H7 (cell line): Measurements from ENCODE around the gene PSMD2. TPM values are rescaled to one million over a fixed set of nuclear protein-coding genes. Genes with fewer than 3 reads are reported as not detected.

ENCODE experiments used
- DNase-seq: peaks from one replicate; pipeline ENCODE4 v3.0.0; 2012
- H3K27me3 ChIP-seq: 2 replicates; pipeline ENCODE4 v1.6.0; 2011; ENCODE audit warnings: mild to moderate bottlenecking, low read length; ENCODE audit not compliant: control insufficient read depth, insufficient read depth
- H3K36me3 ChIP-seq: replicated peaks from 2 replicates; pipeline ENCODE4 v1.5.1; 2011; ENCODE audit warnings: low read length; ENCODE audit not compliant: control insufficient read depth, insufficient read depth
- H3K4me3 ChIP-seq: 2 replicates; pipeline ENCODE4 v1.5.1; 2011; ENCODE audit warnings: low read depth, mild to moderate bottlenecking, control low read depth, low read length, moderate library complexity; ENCODE audit not compliant: insufficient read depth
- total RNA-seq: library from RNA; depleted of rRNA; stranded (reverse); fragments of >200 nt; shearing (Covaris generic); gene quantifications from 2 replicates; pipeline ENCODE4 v1.2.3, GENCODE V29; 2014

Gene PSMD2
- total RNA-seq, 1 experiment from 2014 or later: 392 TPM

GRCh38 chr3:184320104-184320445, 21.0 kb downstream of the PSMD2 start:
- H3K27me3 ChIP-seq: no peaks in the 10 kb centered on the region
- peaks cover 70% of the 10 kb centered on the region for H3K36me3 ChIP-seq
- H3K4me3 ChIP-seq: no peak overlapping the region
- peak; percentile 63 for DNase-seq

- H3K36me3 ChIP-seq: peaks cover 80% of the 10 kb centered on the region
- H3K27me3 ChIP-seq: no peaks in the 10 kb centered on the region
- H3K4me3 ChIP-seq: no peak overlapping the region
- peak; percentile 23 for DNase-seq
These were observed 22.6 kb downstream of the PSMD2 start for GRCh38 chr3:184321666-184322065.

GRCh38 chr3:184322731-184323487, 23.9 kb downstream of the PSMD2 start:
- no peak overlapping the region for H3K4me3 ChIP-seq
- H3K36me3 ChIP-seq: peaks cover 81% of the 10 kb centered on the region
- DNase-seq: peak; percentile 42
- no peaks in the 10 kb centered on the region for H3K27me3 ChIP-seq

GRCh38 chr3:184323696-184324095, 24.7 kb downstream of the PSMD2 start:
- peak; percentile 19 for DNase-seq
- Histone ChIP-seq H3K4me3 (no peak overlapping the region), H3K27me3 (no peaks in the 10 kb centered on the region), H3K36me3 (peaks cover 88% of the 10 kb centered on the region)

GRCh38 chr3:184325269-184325668, 26.2 kb downstream of the PSMD2 start:
- H3K36me3 ChIP-seq: peaks cover 88% of the 10 kb centered on the region
- no peaks in the 10 kb centered on the region for H3K27me3 ChIP-seq
- DNase-seq: peak; percentile 11
- H3K4me3 ChIP-seq: no peak overlapping the region

GRCh38 chr3:184325715-184326369, 26.8 kb downstream of the PSMD2 start:
- H3K27me3 ChIP-seq: no peaks in the 10 kb centered on the region
- peak; percentile 19 for DNase-seq
- no peak overlapping the region for H3K4me3 ChIP-seq
- peaks cover 86% of the 10 kb centered on the region for H3K36me3 ChIP-seq

GRCh38 chr3:184327171-184327570, 28.1 kb downstream of the PSMD2 start:
- Histone ChIP-seq H3K27me3 (no peaks in the 10 kb centered on the region), H3K4me3 (no peak overlapping the region), H3K36me3 (peaks cover 87% of the 10 kb centered on the region)
- DNase-seq: peak; percentile 45

- DNase-seq: no peak
- no peaks in the 10 kb centered on the region for H3K27me3 ChIP-seq
- no peak overlapping the region for H3K4me3 ChIP-seq
- peaks cover 86% of the 10 kb centered on the region for H3K36me3 ChIP-seq
These were observed 29.5 kb downstream of the PSMD2 start for GRCh38 chr3:184328516-184328915.

GRCh38 chr3:184332370-184333090, 33.5 kb downstream of the PSMD2 start:
- no peak for DNase-seq
- Histone ChIP-seq H3K36me3 (peaks cover 55% of the 10 kb centered on the region), H3K4me3 (no peak overlapping the region), H3K27me3 (no peaks in the 10 kb centered on the region)

- Histone ChIP-seq H3K4me3 (no peak overlapping the region), H3K27me3 (no peaks in the 10 kb centered on the region), H3K36me3 (peaks cover 49% of the 10 kb centered on the region)
- no peak for DNase-seq
These were observed 34.1 kb downstream of the PSMD2 start for GRCh38 chr3:184333190-184333589.

GRCh38 chr3:184333700-184334099, 34.7 kb downstream of the PSMD2 start:
- Histone ChIP-seq H3K36me3 (peaks cover 44% of the 10 kb centered on the region), H3K27me3 (no peaks in the 10 kb centered on the region)
- DNase-seq: no peak

GRCh38 chr3:184334470-184335158, 35.6 kb downstream of the PSMD2 start:
- Histone ChIP-seq H3K36me3 (peaks cover 38% of the 10 kb centered on the region), H3K4me3 (no peak overlapping the region), H3K27me3 (no peaks in the 10 kb centered on the region)
- no peak for DNase-seq

More at GRCh38 chr3:184333700-184334099, 34.7 kb downstream of the PSMD2 start:
- H3K4me3 ChIP-seq: no peak overlapping the region

GRCh38 chr3:184335291-184335660, 36.2 kb downstream of the PSMD2 start:
- H3K4me3 ChIP-seq: no peak overlapping the region
- no peak for DNase-seq

GRCh38 chr3:184335661-184336546, 36.9 kb downstream of the PSMD2 start:
- peaks cover 32% of the 10 kb centered on the region for H3K36me3 ChIP-seq
- peak; percentile 99 for DNase-seq
- no peaks in the 10 kb centered on the region for H3K27me3 ChIP-seq
- peak overlapping the region; percentile 94 for H3K4me3 ChIP-seq

More at GRCh38 chr3:184335291-184335660, 36.2 kb downstream of the PSMD2 start:
- H3K36me3 ChIP-seq: peaks cover 35% of the 10 kb centered on the region
- no peaks in the 10 kb centered on the region for H3K27me3 ChIP-seq
